Limb (tissue), 2 donors: ENCODE measurements around the gene DSTYK.
A peak's percentile ranks its signal among the peaks of the same experiment; 100 is the strongest.
"Not testable (repeated sequence)": the region's sequence is repeated elsewhere in the genome, so short reads cannot be mapped to it uniquely, and the experiment has no call there.

ENCODE experiments used
- DNase-seq, 2 donors: peaks; one replicate each; pipeline ENCODE4 v3.0.0-alpha.2; 2016; ENCODE audit errors: extremely low spot score in 2 of 2

The DSTYK gene

GRCh38 chr1:205241366-205242030 is 30.0 kb upstream of the DSTYK start:
- no peak for DNase-seq

- DNase-seq = no peak
These were observed 29.1 kb upstream of the DSTYK start for GRCh38 chr1:205240569-205240968.

DNA sequence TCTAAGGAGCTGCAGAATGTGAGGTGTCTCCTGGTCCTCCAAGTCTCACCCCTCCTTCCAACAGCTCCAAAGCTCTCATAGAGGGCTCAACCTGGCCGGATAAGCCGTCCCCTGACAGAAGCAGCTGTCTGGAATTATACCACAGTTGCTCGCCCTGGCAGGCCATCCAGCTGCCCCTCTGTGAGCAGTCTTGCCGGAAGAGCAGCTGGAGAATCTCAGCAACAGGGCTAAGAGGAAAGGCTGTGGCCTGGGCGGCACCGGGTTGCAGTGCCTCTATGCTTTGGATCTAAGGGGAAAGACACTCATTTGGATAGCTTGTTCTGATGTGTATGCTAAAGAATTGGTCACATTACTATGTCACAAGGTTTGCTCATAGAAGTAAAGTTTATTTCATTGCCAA is 28.6 kb upstream of the DSTYK start:
- peak in 1 of 2 donors; percentile 50 for DNase-seq

DNA sequence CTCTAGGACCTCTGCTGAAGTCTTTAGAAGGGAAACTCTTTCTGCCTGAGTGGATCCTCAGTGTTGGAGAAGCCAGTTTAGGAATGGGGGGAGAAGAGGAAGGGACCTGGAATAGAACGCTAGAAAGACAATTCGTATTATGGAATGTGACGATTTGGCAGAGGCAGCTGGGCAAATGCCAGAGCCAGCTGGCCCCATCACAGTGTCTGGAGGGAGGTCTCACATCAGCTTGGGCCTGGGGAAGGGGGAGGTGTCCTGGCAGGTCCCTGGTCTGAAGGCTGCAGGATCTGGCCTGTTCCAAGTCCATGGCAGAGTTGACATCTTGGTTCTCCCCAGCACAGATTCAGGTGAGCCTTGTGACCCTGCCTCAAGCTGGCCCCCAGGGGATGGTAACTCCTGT is 27.6 kb upstream of the DSTYK start:
- DNase-seq = no peak

GRCh38 chr1:205237526-205238484 is 26.3 kb upstream of the DSTYK start:
- DNase-seq = no peak

DNA sequence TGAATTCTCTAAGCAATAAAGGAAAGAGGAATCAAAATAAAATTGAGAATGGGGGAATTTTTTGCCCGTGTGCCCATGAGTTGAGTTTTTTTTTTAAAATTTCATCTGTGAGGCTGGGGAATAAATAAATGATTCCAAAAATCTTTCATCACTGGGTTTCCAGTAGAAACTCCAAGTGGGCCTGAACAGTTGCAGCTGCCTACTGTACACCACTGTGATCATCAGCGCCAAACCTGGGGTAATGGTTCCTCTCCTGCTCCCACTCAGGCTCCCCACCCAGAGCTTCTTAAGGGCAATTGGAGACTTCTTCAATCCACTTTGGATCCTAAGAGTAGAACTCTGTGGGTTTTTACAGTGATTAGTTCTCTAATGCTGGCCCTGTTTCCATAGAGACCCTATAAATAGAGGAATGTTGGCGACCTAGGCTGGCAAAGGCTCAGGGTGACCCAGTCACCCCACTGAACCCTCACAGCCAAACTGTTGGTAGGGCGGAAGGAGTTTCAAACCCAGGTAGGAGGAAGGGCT is 25.5 kb upstream of the DSTYK start:
- no peak for DNase-seq

DNA sequence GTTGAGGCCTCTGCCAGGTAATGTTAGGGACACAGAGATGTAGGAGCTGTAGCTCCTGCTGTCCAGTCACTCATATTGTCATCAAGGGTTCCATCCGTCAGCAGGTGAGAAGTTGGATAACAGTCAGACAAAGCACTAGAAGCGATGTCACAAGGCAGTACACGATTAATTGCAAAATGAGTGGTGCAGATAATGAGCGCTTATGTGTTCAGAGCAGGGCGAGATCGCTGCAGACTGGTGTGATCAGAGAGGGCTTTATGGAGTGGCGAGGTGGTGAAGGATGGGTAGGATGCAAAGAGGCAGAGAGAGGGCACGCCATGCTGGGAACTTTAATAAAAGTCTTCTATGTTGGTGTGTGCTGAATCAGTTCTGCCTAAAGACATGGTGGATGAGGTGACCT is 25.0 kb upstream of the DSTYK start:
- no peak for DNase-seq

- no peak for DNase-seq
These were observed 24.4 kb upstream of the DSTYK start for GRCh38 chr1:205235951-205236350.

- not testable (repeated sequence) for DNase-seq
These were observed 22.5 kb upstream of the DSTYK start for GRCh38 chr1:205233986-205234385.

- DNase-seq = no peak
These were observed 21.5 kb upstream of the DSTYK start for GRCh38 chr1:205232945-205233397.

- no peak for DNase-seq
These were observed 20.8 kb upstream of the DSTYK start for GRCh38 chr1:205232127-205232820.

DNA sequence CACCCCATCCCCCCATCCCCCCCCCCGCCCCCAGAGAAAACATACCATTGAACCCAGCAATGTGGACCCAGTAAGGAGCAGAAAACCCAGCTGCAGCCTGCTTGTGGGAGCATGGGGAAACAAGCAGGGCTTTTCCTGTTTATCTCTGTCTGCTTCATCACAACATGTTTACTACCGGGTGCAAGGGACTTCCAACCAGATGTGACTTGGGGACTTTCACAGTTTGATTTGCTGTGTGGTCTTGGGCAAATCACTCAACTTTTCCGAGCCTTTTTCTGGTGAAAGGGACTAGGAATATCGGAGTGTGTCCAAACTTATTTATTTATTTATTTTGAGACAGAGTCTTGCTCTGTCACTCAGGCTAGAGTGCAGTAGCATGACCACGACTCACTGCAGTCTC is 19.5 kb upstream of the DSTYK start:
- no peak for DNase-seq

GRCh38 chr1:205229916-205230700 is 18.6 kb upstream of the DSTYK start:
- no peak for DNase-seq

DNA sequence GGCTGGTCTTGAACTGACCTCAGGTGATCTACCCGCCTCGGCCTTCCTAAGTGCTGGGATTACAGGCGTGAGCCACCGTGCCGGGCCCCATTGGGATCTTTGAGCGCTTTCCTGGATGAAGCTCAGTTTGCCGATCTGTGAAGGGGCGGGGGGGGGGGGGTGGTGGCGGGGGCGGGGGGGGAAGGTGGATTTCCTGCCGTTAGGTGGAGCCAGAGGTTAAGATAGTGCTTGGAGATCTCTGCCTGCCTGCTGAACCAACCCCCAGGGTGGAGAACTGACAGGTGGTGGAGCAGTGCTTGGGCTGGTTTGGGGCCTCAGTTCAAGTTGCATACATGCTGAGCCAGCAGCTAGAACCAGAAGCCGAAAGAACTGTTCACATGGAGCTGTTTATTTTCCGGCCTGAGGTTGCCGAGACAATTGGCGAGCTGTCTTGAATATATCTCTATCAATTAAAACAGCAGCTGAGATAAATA is 17.9 kb upstream of the DSTYK start:
- peak; percentile 70 to 74 for DNase-seq

GRCh38 chr1:205228093-205228521 is 16.6 kb upstream of the DSTYK start:
- no peak for DNase-seq

GRCh38 chr1:205227584-205228013 is 16.1 kb upstream of the DSTYK start, which contains the start of gene TMCC2:
Gene TMCC2, plus strand, starts transcription at chr1:205227946. Its CDS starts 619 bp downstream, at chr1:205228565.
- DNase-seq = peak; percentile 94 to 96

GRCh38 chr1:205226868-205227583 is 15.5 kb upstream of the DSTYK start:
- no peak for DNase-seq

DNA sequence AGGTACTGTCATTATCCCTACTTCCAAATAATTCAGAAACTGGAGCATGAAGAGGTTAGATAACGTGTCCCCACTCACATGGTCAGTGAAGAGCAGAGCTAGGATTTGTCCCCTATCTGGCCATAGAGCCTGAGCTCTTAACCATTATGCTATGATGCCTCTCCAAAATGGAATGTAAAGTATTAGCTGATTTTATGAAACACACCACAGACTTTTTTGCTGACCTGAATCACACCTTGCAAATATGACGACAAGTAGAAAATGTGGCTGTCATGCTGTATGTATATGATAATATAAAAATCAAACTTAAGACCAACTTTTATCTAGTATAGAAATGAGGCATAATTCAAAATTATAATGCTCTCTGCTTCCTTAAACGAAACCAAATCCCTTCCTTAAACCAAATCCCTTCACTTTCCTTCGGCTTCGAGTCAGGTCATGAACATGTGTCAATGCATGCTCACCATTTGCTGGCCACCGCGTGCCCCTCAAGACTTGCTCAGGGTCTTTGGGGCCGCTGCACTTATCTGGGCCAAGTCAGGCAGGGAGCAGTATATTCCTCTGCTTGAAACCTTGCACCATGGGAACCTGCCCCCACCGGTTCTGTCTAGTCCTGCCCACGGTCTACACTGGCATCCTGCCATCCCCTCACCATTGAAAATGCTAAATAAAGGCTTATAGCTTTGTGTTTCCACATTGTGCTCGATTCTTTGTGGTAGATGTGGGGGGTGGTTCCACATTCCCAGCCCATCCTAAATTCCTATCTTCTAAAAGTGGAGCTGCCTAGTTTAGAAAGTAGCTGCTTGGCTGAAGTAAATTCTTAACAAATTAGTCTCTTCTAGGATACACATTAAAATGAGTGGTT is 14.6 kb upstream of the DSTYK start:
- no peak for DNase-seq

GRCh38 chr1:205224736-205225135 is 13.2 kb upstream of the DSTYK start:
- DNase-seq = no peak
